Heart left ventricle (tissue), 16 donors: ENCODE data around the gene HOGA1. TPM values are rescaled to one million over a fixed set of nuclear protein-coding genes. Genes with fewer than 3 reads are reported as not detected.
A peak's percentile ranks its signal among the peaks of the same experiment; 100 is the strongest.

Experiments used
- ATAC-seq, 4 donors: fragments of 200-7000 bp; cut with Tn5 transposase; one replicate each; pipeline ENCODE4 v1.9.1; 2020 to 2022; ENCODE audit warnings: moderate library complexity in 4 of 4, mild to moderate bottlenecking in 3 of 4, moderate number of reproducible peaks in 1 of 4
- DNase-seq, 5 donors: peaks; one replicate each; pipeline ENCODE4 v3.0.0-alpha.2; 2020
- H3K27ac ChIP-seq, 12 donors: fragments of 200-600 bp; sonication (generic) in 4 of 12; one replicate each; pipeline versions ENCODE4 v1.5.0 to v1.8.0; 2016 to 2022; ENCODE audit warnings: mild to moderate bottlenecking in 2 of 12
- H3K27me3 ChIP-seq, 9 donors: fragments of 200-600 bp; sonication (generic) in 2 of 9; one replicate each; pipeline versions ENCODE4 v1.5.1 to v1.8.0; 2016 to 2022; ENCODE audit warnings: mild to moderate bottlenecking in 3 of 9
- H3K36me3 ChIP-seq, 9 donors: fragments of 200-600 bp; sonication (generic) in 2 of 9; one replicate each; pipeline versions ENCODE4 v1.5.0 to v1.8.0; 2018 to 2022; ENCODE audit warnings: mild to moderate bottlenecking in 2 of 9
- H3K4me1 ChIP-seq, 12 donors: fragments of 200-600 bp; sonication (generic) in 4 of 12; one replicate each; pipeline versions ENCODE4 v1.5.0 to v1.8.0; 2016 to 2022; ENCODE audit warnings: mild to moderate bottlenecking in 3 of 12
- H3K4me3 ChIP-seq, 12 donors: fragments of 200-600 bp; sonication (generic) in 4 of 12; one replicate each; pipeline versions ENCODE4 v1.5.0 to v1.8.0; 2017 to 2022; ENCODE audit warnings: mild to moderate bottlenecking in 9 of 12, moderate library complexity in 4 of 12
- H3K9me3 ChIP-seq, 12 donors: fragments of 200-600 bp; sonication (generic) in 4 of 12; one replicate each; pipeline versions ENCODE4 v1.5.0 to v1.8.0; 2016 to 2022; ENCODE audit warnings: mild to moderate bottlenecking in 1 of 12
- POLR2A ChIP-seq, 2 donors: fragments of 450-650 bp; IDR thresholded peaks; one replicate each; pipeline ENCODE4 v1.6.1; 2017; ENCODE audit warnings: antibody characterized with exemption in 2 of 2, mild to moderate bottlenecking in 2 of 2, moderate library complexity in 2 of 2
- WGBS, 4 donors: extraction: QIAGEN DNeasy Blood & Tissue Kit in 2 of 4; methylation state at CpG; one replicate each; pipeline versions ENCODE4 v1.1.5 to v1.1.7; 2013 to 2018; 5-methylcytosine and 5-hydroxymethylcytosine counted together
- intact Hi-C, 10 donors: fragments of 100-400 bp; cut with DNase I; formaldehyde crosslinking; loops; one replicate each; pipeline versions ENCODE4 v1.11.1 to v1.14.2; 2022
- polyA plus RNA-seq, 2 donors: library from polyadenylated mRNA; stranded (reverse); fragments of 200-250 nt; gene quantifications; one replicate each; pipeline ENCODE4 v1.2.3, GENCODE V29; 2013
- total RNA-seq, 9 donors: library from RNA; depleted of rRNA in 2 of 9; stranded (reverse); fragments of >200 nt in 2 of 9; fragmentation: NEBNext Ultra II Directional in 3 of 9; extraction: Animal tissue kit (Norgen Biotek cat#: 25700) in 3 of 9; gene quantifications; one replicate each; pipeline versions ENCODE4 v1.1.0 to v1.2.4, GENCODE V29; 2016 to 2023
- TF ChIP-seq, protein P1 (sequence below), 12 donors: fragments of 200-600 bp; sonication (generic) in 4 of 12; IDR thresholded peaks; one replicate each; pipeline versions ENCODE4 v1.5.0 to v1.8.0; 2018 to 2022; ENCODE audit warnings: antibody characterized with exemption in 12 of 12, mild to moderate bottlenecking in 5 of 12
- donor health status: ischemic (EF 13 %, LVEDD 7.1; RV severe dilation, severe dysfunction).
- donor health status: healthy with polysubstance abuse.
- donor health status: DM: no; HTN: yes; CAD: no.
- donor health status: DM: no; HTN: no; CAD: no.
- donor health status: ischemic (EF 25% LVEDD 6.9; RV normal size, moderate dysfunction).
- donor health status: ischemic (EF 25% LVEDD 5.7; RV mildly dilated, moderate dysfunction).
- donor health status: healthy.
- donor health status: DM: yes; HTN: yes; CAD: no.
- donor health status: ischemic (EF 35%, LVEDD 5.7; RV mildly dilated, moderate dysfunction).
- donor health status: nonischemic (EF 11% LVEDD 7.7; RV severe dilation, severe dysfunction).
- donor health status: DM: yes; HTN: yes; CAD: no.
- donor health status: PGD.
- donor health status: ischemic (EF 29% LVEDD 5.4; RV normal size, mild dysfunction).
- donor health status: nonischemic (EF 23%, LVEDD 6.1; RV moderate dilation, normal function).

The HOGA1 gene
- total and polyA plus RNA-seq, 11 donors, result 7.5 to 82.6 (median 20.4) TPM

DNA sequence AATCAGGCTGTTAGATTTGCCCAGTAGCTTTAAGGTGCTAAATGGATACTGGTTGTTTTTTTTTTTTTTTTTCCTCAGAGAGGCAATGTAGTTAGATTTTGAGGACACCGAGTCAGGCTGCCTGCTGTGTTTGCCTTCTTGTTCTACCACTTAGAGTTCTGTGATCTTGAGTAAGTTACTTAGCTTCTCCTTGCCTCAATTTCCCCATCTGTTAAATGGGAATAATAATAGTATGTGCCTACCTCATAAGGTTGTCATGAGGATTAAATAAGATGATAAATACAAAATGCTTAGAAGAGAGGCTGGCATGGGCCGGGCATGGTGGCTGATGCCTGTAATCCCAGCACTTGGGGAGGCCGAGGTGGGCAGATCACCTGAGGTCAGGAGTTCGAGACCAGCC, 34.5 kb downstream of the HOGA1 start:
- Histone ChIP-seq H3K27ac (no peak overlapping the region), H3K27me3 (no peaks in the 10 kb centered on the region), H3K4me1 (no peaks in the 10 kb centered on the region), H3K36me3 (peaks cover 0 to 19% (median 0%) of the 10 kb centered on the region in 9 donors), H3K9me3 (no peaks in the 10 kb centered on the region), H3K4me3 (no peak overlapping the region)
- TF ChIP-seq, protein P1, sequence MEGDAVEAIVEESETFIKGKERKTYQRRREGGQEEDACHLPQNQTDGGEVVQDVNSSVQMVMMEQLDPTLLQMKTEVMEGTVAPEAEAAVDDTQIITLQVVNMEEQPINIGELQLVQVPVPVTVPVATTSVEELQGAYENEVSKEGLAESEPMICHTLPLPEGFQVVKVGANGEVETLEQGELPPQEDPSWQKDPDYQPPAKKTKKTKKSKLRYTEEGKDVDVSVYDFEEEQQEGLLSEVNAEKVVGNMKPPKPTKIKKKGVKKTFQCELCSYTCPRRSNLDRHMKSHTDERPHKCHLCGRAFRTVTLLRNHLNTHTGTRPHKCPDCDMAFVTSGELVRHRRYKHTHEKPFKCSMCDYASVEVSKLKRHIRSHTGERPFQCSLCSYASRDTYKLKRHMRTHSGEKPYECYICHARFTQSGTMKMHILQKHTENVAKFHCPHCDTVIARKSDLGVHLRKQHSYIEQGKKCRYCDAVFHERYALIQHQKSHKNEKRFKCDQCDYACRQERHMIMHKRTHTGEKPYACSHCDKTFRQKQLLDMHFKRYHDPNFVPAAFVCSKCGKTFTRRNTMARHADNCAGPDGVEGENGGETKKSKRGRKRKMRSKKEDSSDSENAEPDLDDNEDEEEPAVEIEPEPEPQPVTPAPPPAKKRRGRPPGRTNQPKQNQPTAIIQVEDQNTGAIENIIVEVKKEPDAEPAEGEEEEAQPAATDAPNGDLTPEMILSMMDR (IDR thresholded peaks at IDR 0.05), result no peak
- ATAC-seq (no peak), DNase-seq (no peak)
- intact Hi-C loops, result loop anchor here in 2 of 10 donors (10.0 kb wide), 1 partner anchor 214 kb away; the partner anchor contains the start of gene RRP12 (in 2 of the 2)
- WGBS, 4 donors, result 92 to 98% (median 97%) methylated on average over 4 of the region's 4 CpGs

DNA sequence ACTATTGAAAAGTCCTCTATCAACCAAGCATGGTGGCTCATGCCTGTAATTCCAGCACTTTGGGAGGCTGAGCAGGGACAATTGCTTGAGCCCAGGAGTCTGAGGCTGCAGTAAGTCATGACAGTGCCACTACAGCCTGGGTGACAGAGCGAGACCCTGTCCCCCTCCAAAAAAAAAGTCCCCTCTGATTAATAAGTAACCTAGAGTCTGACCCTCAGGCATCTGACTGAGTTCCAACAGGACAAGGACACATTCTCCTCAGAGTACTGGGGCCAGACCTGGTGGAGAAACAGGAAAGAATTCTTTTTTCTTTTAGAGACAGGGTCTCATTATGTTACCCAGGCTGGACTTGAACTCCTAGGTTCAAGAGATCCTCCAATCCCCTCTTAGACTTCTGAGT, 39.1 kb downstream of the HOGA1 start:
- no peaks in the 10 kb centered on the region for H3K9me3 ChIP-seq
- no peak overlapping the region for H3K27ac ChIP-seq
- no peaks in the 10 kb centered on the region for H3K27me3 ChIP-seq
- no peak for TF ChIP-seq POLR2A (IDR thresholded peaks at IDR 0.05)
- TF ChIP-seq, protein P1 (IDR thresholded peaks at IDR 0.05), result no peak
- intact Hi-C loops, result loop anchor here in 1 of 10 donors (10.0 kb wide), 1 partner anchor 218 kb away; the partner anchor contains the start of gene RRP12
- DNase-seq, result no peak
- peaks cover 0 to 9% (median 0%) of the 10 kb centered on the region in 12 donors for H3K4me1 ChIP-seq
- no peak overlapping the region for H3K4me3 ChIP-seq
- peaks cover 0 to 6% (median 0%) of the 10 kb centered on the region in 9 donors for H3K36me3 ChIP-seq
- no peak for ATAC-seq
- WGBS, 4 donors, result 88 to 100% (median 94%) methylated on average over 1 of the region's 1 CpG

DNA sequence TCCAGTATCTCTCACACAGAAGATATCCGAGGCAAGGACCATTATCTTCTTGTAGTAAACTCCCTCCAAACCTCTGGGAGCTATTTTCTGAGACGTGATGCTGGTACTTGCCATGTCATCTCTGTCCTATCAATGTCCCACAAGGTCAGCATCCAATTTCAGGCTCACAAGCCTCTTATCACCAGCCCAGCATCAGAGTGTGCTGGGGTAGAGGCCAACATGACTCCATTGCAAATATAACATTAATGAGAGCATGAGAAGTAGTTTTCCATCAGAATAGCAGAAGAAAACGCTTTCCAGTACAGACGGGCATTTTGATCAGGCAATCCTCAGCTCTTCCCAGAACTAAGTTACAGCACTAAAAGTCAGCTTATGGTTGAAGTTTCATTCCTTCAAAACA, 43.5 kb downstream of the HOGA1 start:
- ATAC-seq, result peak in 3 of 4 donors; percentile 34 to 74 (median 51)
- no peaks in the 10 kb centered on the region for H3K36me3 ChIP-seq
- peak overlapping the region in 5 of 12 donors; percentile 12 to 68 (median 21) for H3K27ac ChIP-seq
- 33 to 39% (median 38%) methylated on average over 4 of the region's 4 CpGs for WGBS, 4 donors
- intact Hi-C loops, result loop anchor here in 1 of 10 donors (10.0 kb wide), 1 partner anchor 223 kb away; the partner anchor contains the start of gene RRP12
- H3K27me3 ChIP-seq, result no peaks in the 10 kb centered on the region
- peaks cover 0 to 15% (median 2%) of the 10 kb centered on the region in 12 donors for H3K4me1 ChIP-seq
- TF ChIP-seq, protein P1 (IDR thresholded peaks at IDR 0.05), result no peak
- TF ChIP-seq POLR2A (IDR thresholded peaks at IDR 0.05), result no peak
- no peak for DNase-seq
- no peak overlapping the region for H3K4me3 ChIP-seq
- H3K9me3 ChIP-seq, result no peaks in the 10 kb centered on the region

DNA sequence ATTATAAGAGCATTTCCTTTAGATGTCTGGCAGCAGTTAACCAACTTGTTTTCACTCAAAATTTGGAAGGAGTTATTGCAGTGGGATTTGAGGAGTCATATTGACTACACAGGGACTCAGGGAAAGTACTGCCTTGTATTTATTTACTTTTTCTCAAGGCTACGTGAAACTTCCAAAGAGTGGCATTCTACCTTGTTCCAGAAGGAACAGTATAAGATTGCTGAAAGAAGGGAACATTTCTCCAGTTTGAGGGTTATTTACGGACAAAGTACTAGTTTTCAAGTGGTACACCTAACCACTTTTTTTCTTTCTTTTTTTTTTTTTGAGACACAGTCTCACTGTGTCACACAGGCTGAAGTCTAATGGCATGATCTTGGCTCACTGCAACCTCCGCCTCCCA, 44.0 kb downstream of the HOGA1 start:
- H3K4me3 ChIP-seq, result no peak overlapping the region
- peak overlapping the region in 5 of 12 donors; percentile 12 to 68 (median 21) for H3K27ac ChIP-seq
- no peaks in the 10 kb centered on the region for H3K36me3 ChIP-seq
- no peaks in the 10 kb centered on the region for H3K9me3 ChIP-seq
- DNase-seq, result no peak
- TF ChIP-seq, protein P1 (IDR thresholded peaks at IDR 0.05), result no peak
- TF ChIP-seq POLR2A (IDR thresholded peaks at IDR 0.05), result no peak
- no peak for ATAC-seq
- no peaks in the 10 kb centered on the region for H3K27me3 ChIP-seq
- intact Hi-C loops, result loop anchor here in 1 of 10 donors (10.0 kb wide), 1 partner anchor 223 kb away; the partner anchor contains the start of gene RRP12
- H3K4me1 ChIP-seq, result peaks cover 0 to 16% (median 3%) of the 10 kb centered on the region in 12 donors
- 86 to 91% (median 90%) methylated on average over 3 of the region's 3 CpGs for WGBS, 4 donors
